GM12874 (cell line): ENCODE data around the gene SUN2.

Experiments used
- CTCF ChIP-seq: IDR thresholded peaks from 2 replicates; pipeline ENCODE4 v1.5.1; 2011; ENCODE audit warnings: low read depth, mild to moderate bottlenecking, control low read depth, low read length, moderate library complexity; ENCODE audit not compliant: insufficient read depth

Gene SUN2

GRCh38 chr22:38775656-38776055 is 19.9 kb upstream of the SUN2 start:
- no peak for TF ChIP-seq CTCF

GRCh38 chr22:38774496-38775166 is 18.8 kb upstream of the SUN2 start:
- TF ChIP-seq CTCF = no peak

GRCh38 chr22:38773363-38773946 is 17.7 kb upstream of the SUN2 start:
- no peak for TF ChIP-seq CTCF

- no peak for TF ChIP-seq CTCF
Observed at GRCh38 chr22:38772623-38772873, 16.8 kb upstream of the SUN2 start.

GRCh38 chr22:38770257-38770949 is 14.6 kb upstream of the SUN2 start:
- TF ChIP-seq CTCF = no peak

GRCh38 chr22:38768036-38768435 is 12.2 kb upstream of the SUN2 start:
- no peak for TF ChIP-seq CTCF

- TF ChIP-seq CTCF = no peak
Observed at GRCh38 chr22:38767313-38767712, 11.5 kb upstream of the SUN2 start.
